Astrocyte of the spinal cord (primary cell): ENCODE measurements around the gene TXNRD1.
"Not testable (repeated sequence)": the region's sequence is repeated elsewhere in the genome, so short reads cannot be mapped to it uniquely, and the experiment has no call there.

Experiments
- DNase-seq: peaks from one replicate; pipeline ENCODE4 v3.0.0; 2011; ENCODE audit warnings: low read depth, low spot score
- H3K4me3 ChIP-seq: 2 replicates; pipeline ENCODE4 v1.5.1; 2011; ENCODE audit warnings: low read depth, mild to moderate bottlenecking, low read length, moderate library complexity
- in situ Hi-C: cut with HindIII; loops from 2 replicates; pipeline ENCODE4 v1.10.0; 2017; ENCODE audit warnings: low sequenced_read_pairs
- TF ChIP-seq, protein P1 (sequence below): IDR thresholded peaks from 2 replicates; pipeline ENCODE4 v1.5.1; 2012; ENCODE audit warnings: low read depth, mild to moderate bottlenecking, low read length, inconsistent platforms

The TXNRD1 gene

GRCh38 chr12:104292872-104293794, 77.6 kb downstream of the TXNRD1 start:
- in situ Hi-C loops, result no loop called here
- TF ChIP-seq, protein P1, sequence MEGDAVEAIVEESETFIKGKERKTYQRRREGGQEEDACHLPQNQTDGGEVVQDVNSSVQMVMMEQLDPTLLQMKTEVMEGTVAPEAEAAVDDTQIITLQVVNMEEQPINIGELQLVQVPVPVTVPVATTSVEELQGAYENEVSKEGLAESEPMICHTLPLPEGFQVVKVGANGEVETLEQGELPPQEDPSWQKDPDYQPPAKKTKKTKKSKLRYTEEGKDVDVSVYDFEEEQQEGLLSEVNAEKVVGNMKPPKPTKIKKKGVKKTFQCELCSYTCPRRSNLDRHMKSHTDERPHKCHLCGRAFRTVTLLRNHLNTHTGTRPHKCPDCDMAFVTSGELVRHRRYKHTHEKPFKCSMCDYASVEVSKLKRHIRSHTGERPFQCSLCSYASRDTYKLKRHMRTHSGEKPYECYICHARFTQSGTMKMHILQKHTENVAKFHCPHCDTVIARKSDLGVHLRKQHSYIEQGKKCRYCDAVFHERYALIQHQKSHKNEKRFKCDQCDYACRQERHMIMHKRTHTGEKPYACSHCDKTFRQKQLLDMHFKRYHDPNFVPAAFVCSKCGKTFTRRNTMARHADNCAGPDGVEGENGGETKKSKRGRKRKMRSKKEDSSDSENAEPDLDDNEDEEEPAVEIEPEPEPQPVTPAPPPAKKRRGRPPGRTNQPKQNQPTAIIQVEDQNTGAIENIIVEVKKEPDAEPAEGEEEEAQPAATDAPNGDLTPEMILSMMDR, result no peak
- no peak overlapping the region for H3K4me3 ChIP-seq
- DNase-seq, result no peak

DNA sequence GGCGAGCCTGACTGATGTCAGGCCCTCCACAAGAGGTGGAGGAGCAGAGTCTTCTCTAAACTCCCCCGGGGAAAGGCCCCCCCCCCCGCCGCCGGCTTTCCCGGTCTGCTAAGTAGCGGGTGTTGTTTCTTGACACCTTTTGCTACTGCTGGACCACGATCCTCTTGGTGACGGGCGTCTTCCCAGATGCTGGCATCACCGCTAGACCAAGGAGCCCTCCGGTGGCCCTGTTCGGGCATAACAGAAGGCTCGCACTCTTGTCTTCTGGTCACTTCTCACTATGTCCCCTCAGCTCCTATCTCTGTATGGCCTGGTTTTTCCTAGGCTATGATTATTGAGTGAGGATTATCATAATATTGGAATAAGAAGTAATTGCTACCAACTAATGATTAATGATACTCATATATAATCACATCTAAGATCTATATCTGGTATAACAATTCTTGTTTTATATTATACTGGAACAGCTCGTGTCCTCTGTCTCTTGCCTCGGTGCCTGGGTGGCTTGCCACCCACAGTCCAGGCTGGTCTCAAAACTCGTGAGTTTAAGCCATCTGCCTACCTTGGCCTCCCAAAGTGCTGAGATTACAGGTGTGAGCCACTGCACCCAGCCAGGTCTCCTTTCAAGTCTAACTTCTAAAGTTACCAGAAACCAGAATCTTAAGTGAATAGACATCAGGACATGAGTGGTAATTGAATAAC, 78.7 kb downstream of the TXNRD1 start:
- H3K4me3 ChIP-seq, in situ Hi-C loops, DNase-seq: not testable (repeated sequence)
- TF ChIP-seq, protein P1, result peak; percentile 42

GRCh38 chr12:104294927-104295668, 79.5 kb downstream of the TXNRD1 start:
- in situ Hi-C loops, result no loop called here
- no peak for DNase-seq
- no peak overlapping the region for H3K4me3 ChIP-seq

DNA sequence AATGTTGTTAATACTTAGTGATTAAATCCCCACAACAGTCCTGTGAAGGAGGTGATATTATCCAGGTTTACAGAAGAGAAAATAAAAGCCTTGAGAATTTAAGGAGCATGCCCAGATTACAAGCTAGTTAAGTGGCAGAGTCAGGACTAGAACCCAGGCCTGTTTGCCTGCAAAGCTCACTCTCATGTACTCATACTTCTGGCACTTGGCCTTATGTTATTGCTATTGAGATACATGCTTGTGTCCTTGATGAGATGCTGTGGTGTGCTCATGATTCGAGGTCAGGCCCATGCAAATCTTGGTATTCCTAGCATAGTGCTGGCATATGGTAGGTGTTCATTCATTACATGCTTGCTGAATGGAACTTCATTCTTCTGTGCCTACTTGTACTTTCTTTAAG, 80.4 kb downstream of the TXNRD1 start:
- DNase-seq, result no peak
- TF ChIP-seq, protein P1, result no peak
- H3K4me3 ChIP-seq, result no peak overlapping the region
- in situ Hi-C loops, result no loop called here

More at GRCh38 chr12:104294927-104295668, 79.5 kb downstream of the TXNRD1 start:
- TF ChIP-seq, protein P1, result no peak

GRCh38 chr12:104296718-104297117, 81.1 kb downstream of the TXNRD1 start:
- H3K4me3 ChIP-seq, result no peak overlapping the region
- TF ChIP-seq, protein P1, result no peak
- DNase-seq, result no peak
- in situ Hi-C loops, result no loop called here

GRCh38 chr12:104297477-104298113, 82.0 kb downstream of the TXNRD1 start:
- in situ Hi-C loops, result no loop called here
- TF ChIP-seq, protein P1, result no peak
- DNase-seq, result no peak
- H3K4me3 ChIP-seq, result no peak overlapping the region
